ENCODE measurements around the gene GNAZ.
A peak's percentile ranks its signal among the peaks of the same experiment; 100 is the strongest.

Gene GNAZ

GRCh38 chr22:23095733-23096342, 25.5 kb downstream of the GNAZ start:
- DNase-seq, result no peak

DNA sequence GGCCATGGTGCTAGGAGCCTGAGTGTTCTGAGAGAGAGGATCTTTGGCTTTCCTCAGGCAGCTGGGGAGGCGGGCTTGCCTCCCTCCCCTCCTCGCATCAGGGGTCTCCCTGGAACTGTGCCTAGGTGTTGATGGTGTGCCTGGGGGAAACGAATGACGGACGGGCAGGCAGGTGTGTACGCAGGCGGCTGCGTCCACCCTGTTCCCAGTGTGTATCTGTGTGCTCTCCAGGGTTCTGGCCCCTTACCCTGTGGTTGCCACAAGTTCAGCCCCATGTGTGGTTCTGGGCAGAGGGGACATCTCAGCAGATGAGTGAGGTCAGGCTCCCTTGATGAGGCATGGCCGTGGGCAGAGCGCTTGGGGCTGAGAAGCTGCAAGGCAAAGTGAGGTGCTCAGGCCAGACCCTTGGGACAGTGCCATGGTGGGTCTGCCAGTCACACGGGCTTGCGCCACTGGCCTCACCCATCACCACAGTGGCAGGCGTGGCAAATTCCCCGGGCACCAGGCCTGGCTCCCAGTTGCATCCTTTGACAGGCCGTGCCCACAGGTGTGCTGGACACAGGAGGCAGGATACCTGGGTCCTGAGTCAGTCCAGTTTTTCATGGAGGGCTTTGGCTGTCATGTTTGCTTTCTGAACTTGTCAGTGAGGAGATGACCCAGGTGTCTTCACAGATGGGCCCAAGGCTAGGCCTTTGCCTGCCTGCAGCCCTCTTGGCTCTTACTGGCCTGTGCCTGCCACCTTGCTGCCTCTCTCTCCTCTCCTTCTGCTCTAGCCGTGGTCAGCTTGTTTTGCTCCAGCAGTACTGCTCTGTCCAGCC, 27.3 kb downstream of the GNAZ start:
- DNase-seq, result no peak

DNA sequence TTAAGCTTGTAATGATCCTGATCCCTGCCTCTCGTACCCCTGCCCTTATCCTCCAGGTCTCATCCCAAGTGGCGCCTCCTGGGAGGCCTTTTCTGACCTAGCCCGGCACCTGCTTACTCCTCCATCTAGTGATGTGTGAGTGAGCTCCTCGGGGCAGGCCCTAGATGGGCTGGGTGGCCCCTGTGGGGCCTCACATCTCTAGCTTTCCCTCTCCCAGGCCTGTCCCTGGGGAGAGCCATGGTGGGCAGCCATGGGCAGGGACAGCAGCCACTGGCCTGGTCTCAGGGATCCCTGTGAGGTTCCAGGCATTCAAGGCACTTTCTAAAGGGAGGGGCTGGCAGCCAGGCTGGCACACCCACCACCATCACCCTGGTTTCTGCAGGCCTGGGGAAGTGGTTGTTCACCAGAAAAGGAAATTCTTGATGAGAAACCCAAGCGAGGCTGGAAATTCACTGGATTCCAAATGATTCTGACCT, 27.9 kb downstream of the GNAZ start:
- no peak for DNase-seq

- no peak for DNase-seq
Observed at GRCh38 chr22:23098718-23099530, 28.6 kb downstream of the GNAZ start.

GRCh38 chr22:23099531-23099804, 29.1 kb downstream of the GNAZ start:
- no peak for DNase-seq

DNA sequence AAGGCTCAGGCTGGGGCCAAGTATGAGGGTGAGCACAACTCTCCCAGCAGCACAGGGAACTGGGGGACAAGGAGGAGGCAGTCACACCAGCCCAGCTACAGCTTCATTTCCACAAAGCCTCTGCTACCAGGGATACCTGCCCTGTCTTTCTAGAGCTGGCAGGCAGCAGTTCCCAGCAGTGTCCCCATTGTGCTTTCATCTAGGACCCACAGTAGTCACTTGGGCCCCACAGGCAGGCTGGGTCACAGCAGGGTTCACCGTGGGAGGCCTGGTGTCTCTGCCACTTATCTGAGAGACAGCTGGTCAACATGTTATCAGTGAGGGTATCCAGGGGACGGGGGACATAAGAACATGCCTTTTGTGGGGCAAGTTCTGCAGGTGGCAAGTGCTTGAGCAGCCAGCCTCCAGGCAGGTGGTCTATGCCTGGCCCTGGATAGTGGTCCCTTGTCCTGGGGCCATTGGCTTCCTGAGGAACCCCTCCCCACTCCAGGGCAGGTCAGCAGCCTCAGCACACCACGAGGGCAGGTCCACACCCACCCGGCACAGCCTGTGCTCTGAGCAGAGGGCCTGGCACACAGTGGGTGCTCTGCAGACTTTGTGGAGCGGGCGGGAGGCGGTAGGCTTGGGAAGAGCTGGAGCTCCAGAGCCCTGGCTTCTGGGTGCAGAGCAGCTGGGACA, 29.9 kb downstream of the GNAZ start:
- DNase-seq, result no peak

GRCh38 chr22:23101524-23101923, 31.2 kb downstream of the GNAZ start:
- DNase-seq, result no peak

DNA sequence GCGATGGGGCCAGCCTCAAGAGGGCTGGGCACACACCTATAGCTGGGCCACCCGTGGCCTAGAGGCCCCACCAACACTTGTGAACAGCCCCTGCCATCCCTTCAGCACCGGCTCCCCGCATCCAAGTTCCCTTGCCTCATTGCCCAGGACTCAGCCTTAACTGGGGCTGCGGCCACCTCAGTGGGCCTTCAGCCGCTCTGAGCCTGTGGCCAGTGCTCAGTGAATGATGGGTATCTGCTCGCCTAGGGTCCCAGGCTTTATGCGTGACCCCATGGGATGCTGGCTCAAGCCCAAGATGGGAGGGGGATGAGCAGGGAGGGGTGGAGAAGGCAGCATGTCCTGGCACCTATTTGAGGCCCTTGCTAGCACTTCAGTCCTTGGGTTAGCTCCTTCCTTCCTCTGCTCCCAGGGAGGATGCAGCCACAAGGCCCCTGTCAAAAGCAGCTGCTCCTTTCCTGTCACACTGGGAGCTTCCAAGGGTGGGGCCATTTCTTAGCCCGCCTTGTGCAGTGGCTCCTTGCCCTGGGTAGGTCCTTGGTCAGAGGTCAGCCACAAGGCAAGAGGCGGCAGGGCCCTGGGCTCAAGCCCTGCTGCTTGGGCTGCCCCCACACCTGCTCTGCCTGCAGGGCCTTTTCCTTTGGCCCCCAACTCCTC, 31.8 kb downstream of the GNAZ start:
- no peak for DNase-seq

DNA sequence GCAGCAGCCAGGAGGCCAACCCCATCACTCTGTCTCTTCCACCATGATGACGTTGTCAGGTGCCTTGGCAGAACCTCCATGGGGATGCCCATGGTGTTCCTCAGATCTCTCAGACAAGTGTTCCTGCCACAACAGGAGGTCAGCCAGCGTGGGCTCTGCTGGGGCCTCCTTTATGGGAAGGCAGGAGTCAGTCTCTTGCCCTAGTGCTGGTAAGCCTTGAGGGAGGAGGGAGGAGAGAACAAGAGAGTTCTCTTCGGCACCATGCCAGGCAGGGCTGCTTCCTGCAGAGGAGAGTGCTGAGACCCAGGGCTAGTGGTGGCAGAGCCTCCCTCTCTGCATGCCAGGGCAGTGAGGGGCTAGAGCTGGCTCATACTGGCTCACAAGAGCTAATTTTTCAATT, 32.5 kb downstream of the GNAZ start:
- no peak for DNase-seq

DNA sequence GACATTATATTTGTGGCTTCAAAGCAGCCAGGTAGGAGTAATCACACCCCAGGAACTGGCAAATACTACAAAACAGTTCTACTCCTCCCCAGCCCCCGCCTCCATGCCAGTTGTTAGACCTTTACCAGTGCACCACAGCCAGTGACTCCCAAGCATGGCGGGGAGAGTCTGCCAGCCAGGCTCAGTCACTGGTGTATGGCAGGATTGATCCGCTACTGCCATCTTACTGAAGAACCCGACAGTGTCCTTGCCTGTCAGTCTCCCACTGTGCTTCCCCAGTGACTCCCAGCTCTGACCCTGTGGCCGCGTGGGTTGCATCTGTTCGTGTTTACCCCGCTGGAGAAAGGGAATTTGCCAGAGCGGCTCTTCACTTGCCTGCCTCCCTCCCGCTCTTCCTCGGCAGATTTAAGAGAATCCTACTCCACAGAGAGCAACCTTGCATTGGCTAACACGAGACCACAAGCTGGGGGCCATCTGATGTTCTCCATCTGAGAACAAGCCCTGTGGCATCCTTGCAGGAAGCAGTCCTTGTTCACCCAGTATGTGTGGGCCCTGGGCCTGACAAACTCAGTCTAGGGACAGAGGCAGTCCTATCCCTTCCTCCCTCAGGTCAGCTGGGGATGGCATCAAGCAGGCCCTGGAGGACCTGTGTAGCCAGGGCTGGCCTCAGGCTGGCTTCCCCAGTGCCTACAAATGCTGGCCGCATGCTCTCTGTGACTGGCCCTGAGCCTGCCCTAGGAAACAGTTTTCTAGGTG, 33.1 kb downstream of the GNAZ start:
- DNase-seq, result no peak

GRCh38 chr22:23104187-23104971, 34.1 kb downstream of the GNAZ start:
- DNase-seq, result no peak

GRCh38 chr22:23105304-23105703, 35.0 kb downstream of the GNAZ start:
- DNase-seq, result no peak

- DNase-seq, result no peak
Observed at GRCh38 chr22:23105919-23106318, 35.6 kb downstream of the GNAZ start.

GRCh38 chr22:23106344-23106743, 36.0 kb downstream of the GNAZ start:
- DNase-seq, result no peak

- DNase-seq, result peak; percentile 12
Observed at GRCh38 chr22:23106906-23107367, 36.6 kb downstream of the GNAZ start.

GRCh38 chr22:23107487-23108248, 37.3 kb downstream of the GNAZ start:
- peak; percentile 73 for DNase-seq

DNA sequence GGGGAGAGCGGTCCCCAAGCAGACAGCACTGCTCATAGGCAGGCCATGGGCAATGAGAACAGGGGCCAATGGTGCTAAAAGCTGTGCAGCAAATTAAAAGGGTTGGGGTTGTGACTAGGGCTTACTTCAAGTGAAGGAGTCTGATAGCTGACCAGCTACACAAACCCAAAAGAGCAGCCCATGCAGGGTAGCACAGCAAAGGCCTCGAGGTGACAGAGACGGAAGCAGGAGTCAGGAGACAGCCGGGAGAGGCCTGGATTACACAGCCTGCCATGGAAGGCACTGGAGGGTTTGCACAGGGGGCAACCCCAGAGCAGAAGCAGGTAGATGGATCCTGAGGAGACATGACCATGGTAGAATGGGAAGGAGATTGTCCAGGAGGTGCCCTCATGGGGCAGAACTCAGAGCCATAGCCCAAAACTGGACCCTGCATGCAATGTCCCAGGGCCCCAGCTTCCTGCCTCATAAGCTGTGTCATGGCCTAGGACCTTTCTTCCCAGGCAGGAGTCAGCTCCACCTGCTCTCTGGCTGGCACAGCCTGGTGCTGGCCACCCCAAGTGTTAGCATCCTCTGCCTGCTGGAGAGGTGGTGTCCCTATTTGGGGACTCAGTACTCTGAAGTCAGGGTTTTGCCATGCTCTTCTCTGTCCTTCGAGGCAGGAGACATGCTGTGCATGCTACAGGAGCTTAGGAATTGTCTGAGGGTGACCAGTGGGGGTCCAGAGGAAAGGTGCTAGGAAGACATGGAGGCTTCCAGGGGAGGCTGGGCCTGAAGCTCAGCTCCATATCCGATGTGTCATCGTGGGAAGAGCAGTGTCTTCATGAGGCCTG, 38.1 kb downstream of the GNAZ start:
- DNase-seq, result no peak

DNA sequence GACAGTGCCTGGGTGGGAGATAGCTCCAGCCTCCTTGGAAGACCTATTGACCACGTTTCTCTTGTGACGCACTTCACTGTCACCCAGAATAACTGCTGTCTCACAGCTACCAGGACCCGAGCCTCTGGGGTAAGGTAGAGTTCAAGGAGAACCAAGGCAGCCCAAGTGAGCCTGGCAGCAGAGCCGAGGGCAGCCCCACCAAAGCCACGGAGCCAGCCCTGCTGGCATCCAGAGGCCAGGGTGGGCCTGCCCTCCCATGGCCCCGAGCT, 38.7 kb downstream of the GNAZ start:
- no peak for DNase-seq

GRCh38 chr22:23109441-23109978, 39.2 kb downstream of the GNAZ start:
- no peak for DNase-seq
